DOHH2 (cell line): ENCODE data around the gene UBE2Q2.

Source experiments
- EZH2phosphoT487 ChIP-seq: fragments of 200-600 bp; sonication (generic); IDR thresholded peaks from 2 replicates; pipeline ENCODE4 v1.6.1; 2017; ENCODE audit warnings: borderline replicate concordance, mild to moderate bottlenecking, antibody characterized with exemption, low read length, moderate library complexity, mixed read lengths
- TF ChIP-seq, protein P1 (sequence below): fragments of 200-600 bp; sonication (generic); IDR thresholded peaks from one replicate; pipeline ENCODE4 v1.5.1; 2014; ENCODE audit warnings: antibody characterized with exemption, mild to moderate bottlenecking, low read depth, low read length; ENCODE audit not compliant: poor library complexity, severe bottlenecking

DNA sequence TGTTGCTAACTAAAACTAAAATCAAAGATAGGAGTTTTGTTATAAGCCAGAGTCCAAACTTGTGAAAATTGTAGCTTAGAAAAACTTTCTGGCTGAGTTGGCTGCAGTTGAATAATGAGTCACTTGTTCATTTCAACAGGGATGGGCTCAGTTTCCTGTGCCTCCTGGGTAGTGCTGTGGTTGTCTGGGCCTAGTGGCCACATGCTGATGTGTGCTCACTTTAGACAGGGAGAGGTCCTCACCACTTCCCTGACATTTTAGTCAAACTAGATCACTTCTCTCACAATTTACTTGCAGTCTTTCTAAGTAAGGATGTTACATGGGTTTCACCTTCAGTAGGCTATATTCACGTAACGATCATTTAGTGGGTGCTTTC is 6.3 kb upstream of the UBE2Q2 start:
- TF ChIP-seq, protein P1, sequence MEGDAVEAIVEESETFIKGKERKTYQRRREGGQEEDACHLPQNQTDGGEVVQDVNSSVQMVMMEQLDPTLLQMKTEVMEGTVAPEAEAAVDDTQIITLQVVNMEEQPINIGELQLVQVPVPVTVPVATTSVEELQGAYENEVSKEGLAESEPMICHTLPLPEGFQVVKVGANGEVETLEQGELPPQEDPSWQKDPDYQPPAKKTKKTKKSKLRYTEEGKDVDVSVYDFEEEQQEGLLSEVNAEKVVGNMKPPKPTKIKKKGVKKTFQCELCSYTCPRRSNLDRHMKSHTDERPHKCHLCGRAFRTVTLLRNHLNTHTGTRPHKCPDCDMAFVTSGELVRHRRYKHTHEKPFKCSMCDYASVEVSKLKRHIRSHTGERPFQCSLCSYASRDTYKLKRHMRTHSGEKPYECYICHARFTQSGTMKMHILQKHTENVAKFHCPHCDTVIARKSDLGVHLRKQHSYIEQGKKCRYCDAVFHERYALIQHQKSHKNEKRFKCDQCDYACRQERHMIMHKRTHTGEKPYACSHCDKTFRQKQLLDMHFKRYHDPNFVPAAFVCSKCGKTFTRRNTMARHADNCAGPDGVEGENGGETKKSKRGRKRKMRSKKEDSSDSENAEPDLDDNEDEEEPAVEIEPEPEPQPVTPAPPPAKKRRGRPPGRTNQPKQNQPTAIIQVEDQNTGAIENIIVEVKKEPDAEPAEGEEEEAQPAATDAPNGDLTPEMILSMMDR, result no peak
- TF ChIP-seq EZH2phosphoT487, result no peak
